ENCODE results near the gene AREG.

The AREG gene

GRCh38 chr4:74433043-74433442 is 11.9 kb upstream of the AREG start:
- DNase-seq = no peak

DNA sequence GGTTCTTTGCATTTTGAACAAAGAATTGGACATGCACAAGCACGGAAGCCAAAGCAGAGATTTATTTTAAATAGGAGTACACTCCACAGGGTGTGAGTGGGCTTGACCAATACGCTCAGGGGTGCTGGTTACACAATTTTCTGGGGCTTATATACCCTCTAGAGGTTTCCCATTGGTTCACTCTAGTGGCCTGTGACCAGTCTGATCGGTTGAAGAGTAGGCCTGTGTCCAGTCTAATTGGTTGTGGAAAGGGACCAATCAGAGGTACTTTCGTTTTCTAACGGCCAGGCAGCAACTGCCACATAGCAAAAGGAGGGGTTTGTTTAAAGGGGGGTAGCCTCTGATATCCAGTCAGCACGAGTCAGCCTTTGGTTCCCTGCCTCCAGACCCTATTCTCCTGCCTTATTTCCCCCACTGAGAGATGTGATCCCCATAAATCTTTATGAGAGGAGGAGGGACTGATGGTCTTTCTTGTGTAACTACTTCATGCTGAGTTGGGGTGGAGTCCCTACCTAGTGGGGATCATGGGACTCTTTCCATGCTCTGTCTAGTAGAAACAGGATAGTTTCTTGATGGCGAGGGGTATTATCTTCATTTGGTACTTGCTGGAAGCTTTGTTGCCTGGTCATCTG is 11.3 kb upstream of the AREG start:
- DNase-seq = no peak

- no peak for DNase-seq
Observed at GRCh38 chr4:74435296-74435695, 9.6 kb upstream of the AREG start.

GRCh38 chr4:74437866-74438265 is 7.1 kb upstream of the AREG start:
- no peak for DNase-seq

DNA sequence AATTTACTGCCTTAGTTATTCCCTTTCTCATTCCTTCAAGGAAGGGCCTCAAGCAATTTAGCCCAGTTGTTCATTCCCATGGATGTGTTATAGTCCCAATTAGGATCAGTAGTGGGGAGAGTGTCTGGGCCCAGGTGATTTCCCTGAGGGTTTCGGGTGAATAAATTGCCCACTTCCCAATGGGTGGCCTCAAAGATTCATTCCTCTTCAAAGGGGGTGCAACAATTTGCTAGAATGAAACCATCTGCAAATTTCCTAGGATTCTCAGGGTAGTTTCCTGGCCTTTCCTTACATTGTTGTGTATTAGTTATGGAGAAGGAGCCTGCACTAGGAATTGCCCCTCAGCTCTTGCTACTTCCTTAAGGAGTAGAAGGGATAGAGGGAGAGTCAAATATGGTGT is 6.3 kb upstream of the AREG start:
- DNase-seq = no peak

DNA sequence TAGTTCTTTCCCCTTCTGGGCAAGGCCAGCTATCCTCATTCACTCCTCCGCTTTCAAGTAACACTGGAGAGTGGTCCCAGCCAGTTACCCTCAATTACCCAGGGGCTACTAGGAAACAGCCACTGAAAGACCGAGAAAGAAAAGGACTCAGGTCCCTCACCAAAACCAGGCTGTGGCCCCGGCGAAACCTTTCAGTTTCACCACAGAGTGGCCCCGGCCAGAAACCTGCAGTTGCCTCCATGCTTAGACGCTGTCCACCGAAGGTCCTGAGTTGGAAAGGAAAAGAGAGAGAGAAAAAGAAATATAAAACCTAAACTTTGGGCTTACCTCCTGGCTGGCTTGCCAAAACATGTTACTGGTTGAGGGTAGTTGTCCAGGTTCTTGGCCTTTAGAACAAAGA is 5.0 kb upstream of the AREG start:
- no peak for DNase-seq

DNA sequence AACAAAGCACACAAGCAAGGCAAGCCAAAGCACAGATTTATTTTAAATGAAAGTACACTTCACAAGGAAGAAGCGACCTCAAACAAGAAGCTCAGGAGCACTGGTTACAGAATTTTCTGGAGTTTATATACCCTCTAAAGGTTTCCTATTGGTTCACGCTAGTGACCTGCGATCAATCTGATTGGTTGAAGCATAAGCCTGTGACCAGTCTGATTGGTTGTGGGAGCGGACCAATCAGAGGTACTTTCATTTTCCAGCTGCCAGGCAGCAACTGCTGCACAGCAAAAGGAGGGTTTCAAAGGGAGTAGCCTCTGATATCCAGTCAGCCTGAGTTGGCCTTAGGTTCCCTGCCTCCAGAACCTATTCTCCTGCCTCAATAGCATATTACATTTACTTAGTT is 4.6 kb upstream of the AREG start:
- no peak for DNase-seq

DNA sequence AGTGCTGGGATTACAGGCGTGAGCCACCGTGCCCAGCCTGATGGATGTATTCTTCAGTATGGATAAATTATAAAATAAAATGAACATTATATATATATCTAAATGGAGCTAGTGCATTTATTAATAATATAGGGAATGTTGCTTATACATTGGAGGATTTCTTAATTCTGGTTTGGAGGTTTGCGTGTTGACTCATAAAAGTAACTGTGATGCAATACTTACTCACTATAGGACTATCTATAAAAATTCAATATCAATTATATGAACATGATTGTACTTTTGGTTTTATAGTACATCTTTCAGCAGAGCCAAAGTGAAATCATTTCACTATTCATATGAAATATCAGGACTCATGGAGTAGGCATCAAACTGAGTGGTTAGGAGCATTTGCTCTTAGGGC is 3.2 kb upstream of the AREG start:
- DNase-seq = no peak

- DNase-seq = no peak
Observed at GRCh38 chr4:74446193-74446868, 1.4 kb downstream of the AREG start.

DNA sequence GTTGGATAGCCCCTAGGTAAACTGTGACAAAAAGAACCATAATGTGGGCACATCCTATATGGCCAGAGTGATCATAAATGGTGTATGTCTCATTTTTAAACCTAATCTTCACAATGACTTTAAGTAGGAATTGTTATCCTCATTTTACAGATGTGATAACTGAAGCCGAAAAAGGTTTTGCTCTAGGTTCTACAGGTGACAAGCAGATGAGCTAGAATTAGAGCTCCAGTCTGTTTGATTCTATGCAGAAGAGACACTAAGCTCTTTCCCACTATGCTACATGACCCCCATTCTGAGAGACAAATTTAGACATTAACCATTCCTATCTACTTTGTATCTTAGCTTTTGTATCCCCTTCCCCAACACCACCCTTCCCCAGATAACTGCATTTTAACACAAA is 2.0 kb downstream of the AREG start:
- no peak for DNase-seq

DNA sequence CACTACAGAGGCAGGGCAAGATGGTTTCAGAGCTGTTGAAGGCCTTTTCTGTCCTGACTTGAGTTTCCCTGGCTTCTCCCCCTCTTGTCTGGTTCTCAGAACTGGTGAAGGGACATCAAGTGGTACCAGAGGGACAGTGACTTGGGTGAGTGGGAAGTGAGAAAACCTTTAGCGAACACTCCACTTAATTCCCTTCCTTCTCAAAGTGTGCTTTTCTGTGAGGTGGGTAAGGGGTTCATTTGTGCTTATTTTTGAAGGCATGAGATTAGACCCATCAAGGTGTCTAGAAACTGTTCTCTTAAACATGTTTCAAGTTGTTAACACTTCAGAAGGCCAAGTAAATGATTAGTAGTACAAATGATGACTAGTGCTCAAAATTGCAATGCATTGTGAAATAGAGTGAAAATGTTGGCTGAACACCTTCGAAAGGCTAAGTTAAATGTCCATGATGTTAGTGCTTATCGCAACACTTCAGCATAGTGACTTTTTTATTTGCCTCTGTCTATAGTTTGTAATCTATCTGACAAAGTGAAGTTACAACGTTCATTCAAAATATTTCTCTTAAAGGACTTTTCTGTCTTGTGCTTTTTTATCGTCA is 2.8 kb downstream of the AREG start:
- DNase-seq = no peak

GRCh38 chr4:74449571-74450297 is 4.8 kb downstream of the AREG start:
- DNase-seq = no peak

- no peak for DNase-seq
Observed at GRCh38 chr4:74450298-74450683, 5.4 kb downstream of the AREG start.

DNA sequence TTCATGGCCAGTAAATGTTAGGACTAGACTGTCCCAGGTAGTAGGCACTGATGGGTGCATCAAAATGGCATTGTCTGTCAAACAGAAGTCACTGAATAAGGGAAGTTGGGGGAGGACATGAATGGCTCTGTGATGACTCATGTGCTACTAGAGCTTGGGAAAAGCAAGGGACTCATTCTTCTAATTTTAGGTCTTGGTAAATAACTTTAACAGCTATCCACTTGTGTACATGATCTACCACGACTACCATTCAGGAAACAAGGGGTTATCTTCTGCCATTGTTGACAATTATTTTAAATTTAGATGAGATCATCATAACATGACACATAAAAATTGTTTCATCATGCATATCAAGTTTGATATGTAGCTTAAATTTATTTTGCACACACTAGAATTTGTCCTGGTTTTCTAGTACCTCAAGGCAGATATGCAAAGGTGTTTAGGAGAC is 6.3 kb downstream of the AREG start:
- peak; percentile 84 for DNase-seq

DNA sequence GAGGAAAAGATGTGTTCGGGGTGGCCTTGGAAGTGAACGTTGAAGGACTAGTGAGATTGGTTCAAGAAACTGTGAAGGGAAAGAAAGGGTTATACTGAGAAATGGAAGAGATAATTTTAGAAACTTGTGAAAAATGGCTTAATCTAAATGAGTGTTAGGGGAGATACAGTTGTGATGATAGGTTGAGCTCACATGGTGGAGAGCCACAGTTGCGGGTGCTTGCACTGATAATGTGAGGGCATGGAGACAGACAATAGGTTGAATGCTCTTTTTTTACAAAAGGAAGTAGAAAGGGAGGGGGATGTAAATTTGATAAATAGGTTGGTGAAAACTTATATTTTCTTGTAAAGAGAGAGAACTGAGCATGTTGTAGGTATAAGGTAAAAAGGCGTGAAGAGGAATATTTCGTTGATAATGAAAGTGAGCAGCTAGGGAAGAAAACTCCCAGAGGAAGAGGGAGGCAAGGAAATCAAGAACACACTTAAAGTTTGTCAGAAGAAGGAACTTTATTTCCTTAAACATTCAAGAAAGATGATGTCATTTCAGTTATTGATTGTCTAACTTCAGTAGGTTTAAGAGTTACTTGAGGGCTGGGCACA is 8.2 kb downstream of the AREG start:
- no peak for DNase-seq

DNA sequence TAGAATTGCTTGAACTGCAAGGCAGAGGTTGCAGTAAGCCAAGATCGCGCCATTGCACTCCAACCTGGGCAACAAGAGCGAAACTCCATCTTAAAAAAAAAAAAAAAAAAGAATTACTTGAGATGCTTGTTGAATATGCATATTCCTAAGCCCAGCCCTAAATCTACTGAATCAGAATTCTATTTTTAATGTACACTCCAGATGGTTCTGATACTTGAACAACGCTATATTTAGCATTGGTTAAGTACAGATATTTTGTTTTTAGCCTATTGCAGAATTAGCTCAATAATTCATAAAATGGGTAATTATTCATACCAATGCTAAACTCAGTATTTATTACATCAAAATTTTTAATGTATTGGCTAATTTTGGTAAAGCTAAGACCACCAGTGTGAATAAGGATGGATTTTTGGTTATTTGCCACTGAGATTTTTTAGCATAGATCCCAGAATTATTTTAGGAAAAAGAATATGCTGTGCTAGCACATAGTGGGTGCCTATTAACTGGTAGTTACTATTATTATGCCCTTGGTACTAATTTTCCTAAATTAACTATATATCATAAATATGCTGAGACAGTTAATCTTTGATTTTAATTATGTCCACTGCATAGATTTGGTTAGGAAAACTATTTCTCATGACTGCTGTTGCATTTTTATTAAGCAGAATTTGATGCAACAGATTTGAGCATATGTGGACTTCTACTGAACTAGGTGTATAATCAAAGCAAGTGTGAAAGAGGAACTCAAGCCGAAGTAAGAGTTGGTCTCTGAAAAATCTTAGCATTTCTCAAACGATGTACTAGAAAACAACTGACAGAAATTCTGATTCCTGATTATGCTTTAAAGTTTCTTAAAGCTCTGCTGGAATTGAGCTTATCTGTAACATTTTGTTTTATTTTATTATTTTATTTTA is 9.2 kb downstream of the AREG start:
- no peak for DNase-seq

DNA sequence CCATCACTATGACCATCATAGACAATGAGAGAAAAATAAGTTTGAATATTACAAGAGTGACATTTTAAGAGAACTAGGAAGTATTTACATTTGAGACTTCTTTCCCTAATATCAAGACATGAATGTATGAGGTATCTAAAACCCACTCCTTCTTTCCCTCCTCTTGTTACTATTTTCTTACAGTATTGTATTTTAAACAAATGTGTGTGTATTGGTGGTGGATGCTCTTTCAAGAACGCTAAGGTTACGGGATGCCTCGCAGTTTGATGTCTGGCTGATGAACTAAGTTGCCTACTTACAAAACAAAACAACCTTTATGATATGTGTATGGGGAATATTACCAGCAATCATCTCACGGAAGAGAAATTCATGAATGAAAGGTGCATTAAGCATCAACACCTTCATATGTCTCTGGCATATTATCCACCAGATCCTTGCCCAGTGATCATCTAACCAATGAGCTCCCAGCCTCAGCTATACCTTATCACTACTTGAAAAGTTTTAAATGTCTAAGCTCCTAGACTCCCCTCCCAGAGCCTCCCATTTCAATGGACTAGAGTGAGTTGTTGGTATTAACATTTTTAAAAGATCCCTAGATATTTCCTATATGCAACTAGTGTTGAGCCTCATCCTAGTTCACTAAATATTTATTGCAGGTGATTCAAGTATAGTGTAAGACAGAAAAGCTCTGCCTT is 10.6 kb downstream of the AREG start:
- no peak for DNase-seq

DNA sequence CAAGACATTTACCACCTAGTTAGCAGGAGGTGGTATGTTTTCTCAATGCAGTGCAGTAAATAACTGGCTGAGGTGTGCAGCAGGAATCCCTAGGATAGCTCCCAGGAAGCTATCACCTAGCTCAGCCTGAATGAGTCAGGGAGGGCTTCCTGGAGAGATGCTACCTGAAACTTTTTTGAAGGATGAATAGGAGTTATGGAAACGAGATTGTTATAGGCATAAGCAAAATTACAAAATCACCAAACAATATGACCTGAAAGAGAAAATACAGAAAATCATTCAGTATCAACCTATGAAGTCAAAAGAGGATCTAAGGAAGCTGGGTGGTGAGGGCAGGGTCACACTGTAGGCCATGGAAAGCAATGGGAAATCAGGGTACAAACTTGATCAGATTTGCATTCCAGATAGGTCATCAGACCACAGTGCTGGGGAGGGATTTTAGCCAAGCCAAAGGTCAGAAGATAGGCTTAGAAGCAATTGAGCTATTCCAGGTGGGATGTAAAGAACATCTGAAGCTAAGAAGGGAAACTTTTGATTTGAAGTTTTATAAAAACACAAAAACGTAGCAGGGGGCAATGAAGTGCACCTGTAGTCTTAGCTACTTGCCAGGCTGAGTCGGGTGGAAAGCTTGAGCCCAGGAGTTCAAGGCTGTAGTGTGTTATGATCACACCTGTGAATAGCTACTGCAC is 11.3 kb downstream of the AREG start:
- DNase-seq = no peak

- no peak for DNase-seq
Observed at GRCh38 chr4:74456849-74457395, 12.0 kb downstream of the AREG start.

DNA sequence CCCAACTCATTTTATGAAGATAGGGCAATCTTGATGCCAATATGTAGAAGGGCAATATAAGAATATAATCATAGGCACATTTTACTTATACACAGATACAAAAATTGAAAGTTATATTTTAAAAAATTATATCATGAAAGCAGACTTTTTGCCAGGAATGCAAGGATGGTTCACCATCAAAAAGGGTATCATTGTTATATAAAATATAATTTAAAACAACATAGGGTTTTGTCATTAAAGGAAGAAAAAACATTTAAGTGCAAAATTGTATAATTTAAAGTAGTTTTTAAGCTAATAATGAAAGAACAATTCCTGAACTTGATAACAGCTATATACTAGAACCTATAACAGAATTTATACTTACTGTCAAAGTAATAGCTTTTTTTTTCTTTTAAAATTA is 15.9 kb downstream of the AREG start:
- no peak for DNase-seq

DNA sequence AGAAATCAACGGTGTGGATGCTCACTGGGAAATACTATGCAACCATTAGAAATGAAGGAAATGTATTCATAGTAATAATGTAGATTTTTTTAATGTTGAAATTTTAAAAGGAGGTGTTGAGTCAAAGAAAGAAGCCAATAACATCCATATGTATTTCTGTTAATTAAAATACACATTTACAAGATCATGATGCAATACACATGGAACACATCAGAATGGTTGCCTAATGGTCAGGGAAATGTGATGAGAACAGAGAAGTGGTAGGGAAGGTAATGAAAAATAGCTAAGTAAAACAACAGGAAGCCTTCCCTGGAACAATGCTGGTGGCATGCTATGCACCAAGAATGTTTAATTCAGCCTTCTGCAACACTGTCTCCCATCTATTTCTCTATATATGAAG is 18.2 kb downstream of the AREG start:
- no peak for DNase-seq

Measured in suppressor macrophage treated with lipopolysaccharide for 4 hours (primary cell).